ENCODE measurements around the gene MRGPRE.

The MRGPRE gene

DNA sequence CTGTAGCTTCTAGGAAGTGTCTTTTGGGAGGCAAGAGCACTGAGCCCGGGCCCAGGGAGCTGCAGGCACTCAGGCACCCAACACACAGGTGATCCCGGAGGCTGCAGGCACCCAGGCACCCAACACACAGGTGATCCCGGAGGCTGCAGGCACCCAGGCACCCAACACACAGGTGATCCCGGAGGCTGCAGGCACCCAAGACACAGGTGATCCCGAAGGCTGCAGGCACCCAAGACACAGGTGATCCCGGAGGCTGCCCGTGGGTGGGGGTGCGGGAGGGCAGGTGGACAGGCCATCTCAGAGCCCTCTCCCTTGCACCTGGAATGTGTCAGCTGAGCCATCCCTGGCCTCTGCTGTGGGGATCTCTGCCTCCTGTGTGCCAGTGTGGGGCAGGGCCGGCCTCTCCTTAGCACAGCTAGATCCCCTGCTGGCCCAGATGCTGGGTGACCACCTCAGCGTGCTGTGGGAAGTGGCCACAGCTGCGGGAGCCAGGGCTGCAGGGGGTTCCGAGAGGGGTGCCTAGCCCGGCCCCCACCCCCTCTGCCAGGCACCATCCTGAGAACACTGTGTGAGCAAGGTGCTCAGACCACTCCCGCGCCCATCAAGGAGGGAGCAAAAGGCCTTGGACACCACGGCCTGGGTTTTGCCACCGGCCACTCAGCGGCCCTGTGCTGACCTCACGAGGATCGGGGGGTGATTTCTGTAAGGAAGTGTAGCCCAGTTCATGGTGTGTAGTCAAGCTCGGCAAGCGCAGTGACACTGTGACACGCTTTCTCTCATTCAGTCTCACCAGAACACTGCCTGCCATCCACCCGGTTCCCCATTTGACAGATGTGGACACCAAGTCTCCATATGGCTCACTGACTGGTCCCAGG, 27.8 kb downstream of the MRGPRE start:
- TF ChIP-seq, protein P1, sequence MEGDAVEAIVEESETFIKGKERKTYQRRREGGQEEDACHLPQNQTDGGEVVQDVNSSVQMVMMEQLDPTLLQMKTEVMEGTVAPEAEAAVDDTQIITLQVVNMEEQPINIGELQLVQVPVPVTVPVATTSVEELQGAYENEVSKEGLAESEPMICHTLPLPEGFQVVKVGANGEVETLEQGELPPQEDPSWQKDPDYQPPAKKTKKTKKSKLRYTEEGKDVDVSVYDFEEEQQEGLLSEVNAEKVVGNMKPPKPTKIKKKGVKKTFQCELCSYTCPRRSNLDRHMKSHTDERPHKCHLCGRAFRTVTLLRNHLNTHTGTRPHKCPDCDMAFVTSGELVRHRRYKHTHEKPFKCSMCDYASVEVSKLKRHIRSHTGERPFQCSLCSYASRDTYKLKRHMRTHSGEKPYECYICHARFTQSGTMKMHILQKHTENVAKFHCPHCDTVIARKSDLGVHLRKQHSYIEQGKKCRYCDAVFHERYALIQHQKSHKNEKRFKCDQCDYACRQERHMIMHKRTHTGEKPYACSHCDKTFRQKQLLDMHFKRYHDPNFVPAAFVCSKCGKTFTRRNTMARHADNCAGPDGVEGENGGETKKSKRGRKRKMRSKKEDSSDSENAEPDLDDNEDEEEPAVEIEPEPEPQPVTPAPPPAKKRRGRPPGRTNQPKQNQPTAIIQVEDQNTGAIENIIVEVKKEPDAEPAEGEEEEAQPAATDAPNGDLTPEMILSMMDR (conservative IDR thresholded peaks at IDR 0.05; ENCODE audit: low read depth, low read length), result no peak
- no peak for DNase-seq (ENCODE audit: low read depth)
- H3K4me3 ChIP-seq (ENCODE audit: low read length), result no peak overlapping the region

DNA sequence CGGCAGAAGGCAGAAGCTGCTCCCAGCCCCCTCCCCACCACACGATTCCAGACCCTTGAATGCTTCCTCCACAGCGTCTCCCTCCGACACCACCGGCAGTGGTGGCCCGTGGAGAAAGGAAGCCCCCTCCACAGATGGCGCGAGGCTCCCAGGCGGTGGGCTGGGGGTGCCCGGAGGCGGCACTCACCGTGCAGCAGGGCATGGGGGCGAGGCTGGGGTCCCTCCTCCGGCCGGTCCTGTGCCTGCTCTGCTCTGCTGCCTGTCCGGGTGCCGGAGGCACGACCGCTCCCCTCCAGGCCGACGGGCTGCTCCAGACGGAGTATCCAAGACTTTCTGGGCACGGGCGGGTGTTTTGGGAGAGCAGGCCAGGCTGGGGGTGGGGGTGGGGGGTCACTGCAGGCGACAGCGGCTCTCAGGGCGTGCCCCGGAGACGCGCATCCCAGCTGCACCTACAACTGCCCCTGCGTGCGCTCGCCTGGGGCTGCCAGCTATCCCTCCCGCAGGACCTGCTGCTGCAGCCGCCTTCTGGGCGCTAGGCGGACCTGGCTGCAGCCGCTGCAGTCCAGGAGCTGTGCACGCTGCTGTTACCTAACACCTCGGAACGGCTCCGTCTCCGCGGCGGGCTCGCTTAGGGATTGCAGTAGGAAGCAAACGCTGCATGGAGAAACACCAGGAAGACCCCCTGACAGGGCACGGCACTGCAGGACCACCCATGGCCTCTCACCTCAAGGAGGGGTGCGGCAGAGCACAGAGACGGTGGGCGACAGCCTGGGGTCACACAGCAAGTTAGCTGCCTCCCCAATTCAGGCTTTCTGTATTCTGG, 28.8 kb downstream of the MRGPRE start:
- TF ChIP-seq, protein P1 (conservative IDR thresholded peaks at IDR 0.05; ENCODE audit: low read depth, low read length), result peak; percentile 8
- DNase-seq (ENCODE audit: low read depth), result no peak
- H3K4me3 ChIP-seq (ENCODE audit: low read length), result no peak overlapping the region

DNA sequence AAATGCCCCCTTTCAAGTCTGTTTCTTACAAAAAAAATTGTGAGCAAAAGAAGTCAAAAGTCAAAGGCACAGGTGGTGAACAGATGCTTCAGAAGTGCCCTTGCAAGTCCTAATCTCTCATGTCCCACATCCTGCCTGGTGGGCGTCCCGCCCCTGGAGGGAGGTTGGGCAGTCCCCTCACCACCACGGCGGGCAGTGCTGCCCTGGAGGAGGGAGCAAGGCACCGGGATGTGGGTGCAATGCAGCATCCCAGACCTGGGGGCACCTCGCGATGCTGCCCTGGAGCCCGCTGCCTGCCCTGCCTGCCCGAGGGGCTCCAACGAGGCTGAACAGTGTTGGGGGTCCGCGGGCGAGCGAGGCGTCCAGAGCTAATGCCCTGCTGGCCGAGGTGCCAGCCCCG, 29.5 kb downstream of the MRGPRE start:
- no peak overlapping the region for H3K4me3 ChIP-seq (ENCODE audit: low read length)
- DNase-seq (ENCODE audit: low read depth), result no peak
- TF ChIP-seq, protein P1 (conservative IDR thresholded peaks at IDR 0.05; ENCODE audit: low read depth, low read length), result no peak

DNA sequence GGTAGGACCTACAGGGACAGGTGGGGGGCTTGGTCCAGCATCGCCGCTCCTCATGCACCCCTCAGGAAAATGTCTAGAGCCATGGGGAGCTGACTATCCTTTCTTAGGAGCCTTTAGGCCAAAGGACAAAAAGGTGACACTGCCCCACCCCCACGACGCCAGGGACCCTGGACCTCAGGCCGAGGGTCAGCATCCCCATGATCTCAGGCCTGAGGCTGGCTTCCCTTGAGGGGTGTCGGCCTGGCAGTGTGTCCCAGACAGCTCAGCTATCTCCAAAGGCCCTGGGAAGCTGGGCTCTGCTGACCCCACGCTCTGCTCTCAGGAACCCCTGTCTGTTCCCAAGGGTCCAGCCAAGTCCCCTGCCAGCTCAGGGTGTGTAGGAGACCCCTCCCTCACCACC, 29.9 kb downstream of the MRGPRE start:
- H3K4me3 ChIP-seq (ENCODE audit: low read length), result no peak overlapping the region
- TF ChIP-seq, protein P1 (conservative IDR thresholded peaks at IDR 0.05; ENCODE audit: low read depth, low read length), result no peak
- no peak for DNase-seq (ENCODE audit: low read depth)

DNA sequence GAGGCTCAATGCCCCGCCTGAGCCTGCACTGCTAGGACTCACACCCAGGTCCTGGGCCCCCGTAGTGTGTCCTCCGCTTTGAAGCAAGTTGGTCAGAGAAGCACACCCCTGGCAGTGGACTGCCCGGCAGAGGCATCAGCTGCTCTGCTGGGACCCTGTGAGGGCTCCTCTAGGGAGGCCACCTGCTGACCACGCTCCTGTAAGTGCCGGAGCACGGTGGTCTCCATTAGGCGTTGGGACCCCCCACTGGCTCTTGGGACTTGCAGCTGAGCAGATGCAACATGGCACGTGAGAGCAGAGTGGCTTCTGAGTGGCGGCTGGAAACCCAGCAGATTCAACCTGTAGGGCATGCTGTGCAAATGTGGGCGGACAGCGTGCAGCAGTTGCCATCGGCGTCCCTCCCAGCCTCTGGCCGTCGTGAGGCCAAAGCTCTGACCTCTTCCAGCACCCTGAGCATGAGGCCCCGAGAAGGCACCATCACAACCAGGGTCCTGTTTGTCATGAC, 30.5 kb downstream of the MRGPRE start:
- DNase-seq (ENCODE audit: low read depth), result no peak
- TF ChIP-seq, protein P1 (conservative IDR thresholded peaks at IDR 0.05; ENCODE audit: low read depth, low read length), result no peak
- H3K4me3 ChIP-seq (ENCODE audit: low read length), result no peak overlapping the region

DNA sequence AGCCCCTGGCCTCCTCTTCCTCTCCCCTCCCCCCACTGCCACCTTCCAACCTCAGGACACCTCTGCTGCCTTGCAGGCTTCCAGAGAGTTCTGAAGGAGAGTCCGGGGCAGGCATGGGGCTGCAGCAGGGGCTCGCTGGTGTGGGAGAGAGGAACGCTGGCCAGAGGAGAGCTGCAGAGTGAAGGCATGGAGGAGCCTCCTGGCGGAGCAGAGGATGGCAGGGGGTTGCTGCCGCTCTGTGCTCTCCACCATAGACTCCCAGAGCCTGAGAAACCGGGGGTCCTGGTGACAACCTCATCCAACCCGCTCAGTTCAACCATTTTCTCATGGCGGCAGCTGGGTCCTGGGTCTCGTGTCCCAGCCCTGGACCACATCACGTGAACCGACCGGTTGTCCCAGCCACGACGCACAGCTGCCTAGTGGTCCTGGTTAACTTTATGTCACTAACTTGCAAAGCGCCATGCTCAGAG, 31.1 kb downstream of the MRGPRE start:
- no peak for DNase-seq (ENCODE audit: low read depth)

More for the DNA sequence above, 31.1 kb downstream of the MRGPRE start:
- H3K4me3 ChIP-seq (ENCODE audit: low read length), result no peak overlapping the region
- TF ChIP-seq, protein P1 (conservative IDR thresholded peaks at IDR 0.05; ENCODE audit: low read depth, low read length), result no peak
